ENCODE data around the gene IFT81. TPM values are rescaled to one million over a fixed set of nuclear protein-coding genes. Genes with fewer than 3 reads are reported as not detected.

IFT81 gene
- total and polyA plus RNA-seq, 3 donors from 2014 or later, result 20.1 to 43.4 (median 26.7) TPM

DNA sequence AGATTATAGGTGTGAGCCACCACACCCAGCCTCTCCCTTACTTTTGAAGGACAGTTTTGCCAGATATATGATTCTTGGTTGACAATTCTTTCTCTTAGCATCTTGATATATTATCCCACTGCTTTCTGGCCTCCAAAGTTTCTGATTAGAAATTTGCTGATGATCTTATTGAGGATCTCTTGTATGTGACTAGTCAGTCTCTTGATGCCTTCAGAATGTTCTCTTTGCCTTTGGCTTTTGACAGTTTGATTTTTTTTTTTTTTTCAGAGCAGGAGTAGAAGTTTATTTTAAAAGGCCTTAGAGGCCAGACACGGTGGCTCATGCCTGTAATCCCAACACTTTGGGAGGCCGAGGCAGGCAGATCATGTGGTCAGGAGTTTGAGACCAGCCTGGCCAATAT, 32.6 kb downstream of the IFT81 start:
- H3K27me3 ChIP-seq, result no peaks in the 10 kb centered on the region
- H3K27ac ChIP-seq, result no peak overlapping the region
- no peaks in the 10 kb centered on the region for H3K36me3 ChIP-seq (ENCODE audit: low read depth, missing control alignments)
- no peaks in the 10 kb centered on the region for H3K4me1 ChIP-seq
- intact Hi-C loops (cut with DNase I; ENCODE audit: low total_unique reads), result no loop called here
- H3K4me3 ChIP-seq, result no peak overlapping the region
- 97 to 100% methylated on average over 2 of the region's 2 CpGs for WGBS, 2 donors
- DNase-seq, result no peak
- TF ChIP-seq POLR2A (IDR thresholded peaks at IDR 0.05), result no peak
- TF ChIP-seq, protein P1, sequence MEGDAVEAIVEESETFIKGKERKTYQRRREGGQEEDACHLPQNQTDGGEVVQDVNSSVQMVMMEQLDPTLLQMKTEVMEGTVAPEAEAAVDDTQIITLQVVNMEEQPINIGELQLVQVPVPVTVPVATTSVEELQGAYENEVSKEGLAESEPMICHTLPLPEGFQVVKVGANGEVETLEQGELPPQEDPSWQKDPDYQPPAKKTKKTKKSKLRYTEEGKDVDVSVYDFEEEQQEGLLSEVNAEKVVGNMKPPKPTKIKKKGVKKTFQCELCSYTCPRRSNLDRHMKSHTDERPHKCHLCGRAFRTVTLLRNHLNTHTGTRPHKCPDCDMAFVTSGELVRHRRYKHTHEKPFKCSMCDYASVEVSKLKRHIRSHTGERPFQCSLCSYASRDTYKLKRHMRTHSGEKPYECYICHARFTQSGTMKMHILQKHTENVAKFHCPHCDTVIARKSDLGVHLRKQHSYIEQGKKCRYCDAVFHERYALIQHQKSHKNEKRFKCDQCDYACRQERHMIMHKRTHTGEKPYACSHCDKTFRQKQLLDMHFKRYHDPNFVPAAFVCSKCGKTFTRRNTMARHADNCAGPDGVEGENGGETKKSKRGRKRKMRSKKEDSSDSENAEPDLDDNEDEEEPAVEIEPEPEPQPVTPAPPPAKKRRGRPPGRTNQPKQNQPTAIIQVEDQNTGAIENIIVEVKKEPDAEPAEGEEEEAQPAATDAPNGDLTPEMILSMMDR (IDR thresholded peaks at IDR 0.05), result no peak
- H3K9me3 ChIP-seq, result no peaks in the 10 kb centered on the region

DNA sequence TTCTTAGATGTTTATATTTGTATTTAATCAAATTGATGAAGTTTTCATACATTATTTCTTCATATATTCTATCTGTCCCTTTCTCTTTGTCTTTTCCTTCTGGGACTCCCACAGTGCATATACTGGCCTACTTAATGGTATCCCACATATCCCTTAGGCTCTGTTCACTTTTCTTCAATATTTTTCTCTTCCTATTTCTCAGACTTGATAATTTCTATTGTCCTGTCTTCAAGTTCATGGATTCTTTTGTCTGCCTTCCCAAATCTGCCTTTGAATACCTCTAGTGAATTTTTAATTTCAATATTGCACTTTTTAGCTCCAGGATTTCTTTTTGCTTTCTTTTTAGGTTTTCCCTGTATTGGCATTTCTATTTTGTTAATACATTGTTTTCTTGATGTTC, 33.4 kb downstream of the IFT81 start:
- H3K36me3 ChIP-seq (ENCODE audit: low read depth, missing control alignments), result no peaks in the 10 kb centered on the region
- no peaks in the 10 kb centered on the region for H3K4me1 ChIP-seq
- no peak overlapping the region for H3K4me3 ChIP-seq
- DNase-seq, result no peak
- H3K27ac ChIP-seq, result no peak overlapping the region
- H3K27me3 ChIP-seq, result no peaks in the 10 kb centered on the region
- intact Hi-C loops (cut with DNase I; ENCODE audit: low total_unique reads), result no loop called here
- TF ChIP-seq, protein P1 (IDR thresholded peaks at IDR 0.05), result no peak
- no peak for TF ChIP-seq POLR2A (IDR thresholded peaks at IDR 0.05)
- no peaks in the 10 kb centered on the region for H3K9me3 ChIP-seq

DNA sequence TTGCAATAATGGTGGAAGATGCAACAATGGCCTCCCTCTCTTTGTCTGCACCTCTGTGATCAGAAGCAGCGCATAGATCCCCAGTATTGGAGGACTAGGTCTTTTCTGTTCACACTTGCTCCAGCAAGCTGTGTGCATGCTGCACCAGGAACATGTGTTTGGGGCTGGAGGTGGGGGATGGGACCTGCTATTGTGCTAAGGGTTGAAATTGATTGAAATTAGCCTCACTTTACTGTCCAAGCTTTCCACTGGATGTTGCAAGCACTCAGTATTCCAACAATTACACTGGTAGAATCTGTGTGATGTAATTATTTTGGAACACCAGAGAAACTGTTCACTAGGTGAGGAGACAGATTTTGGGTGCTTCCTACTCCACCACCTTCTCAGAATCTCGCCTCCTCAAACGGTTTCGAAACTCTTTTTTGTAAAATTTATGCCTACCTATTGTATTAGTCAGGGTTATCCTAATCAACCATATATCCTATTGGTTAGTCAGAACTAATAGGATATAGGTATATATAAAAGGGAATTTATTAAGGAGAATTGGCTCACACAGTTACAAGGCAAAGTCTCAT, 35.6 kb downstream of the IFT81 start:
- no peak overlapping the region for H3K4me3 ChIP-seq
- no peaks in the 10 kb centered on the region for H3K27me3 ChIP-seq
- no peaks in the 10 kb centered on the region for H3K9me3 ChIP-seq
- no peaks in the 10 kb centered on the region for H3K36me3 ChIP-seq (ENCODE audit: low read depth, missing control alignments)
- TF ChIP-seq, protein P1 (IDR thresholded peaks at IDR 0.05), result no peak
- no peak for TF ChIP-seq POLR2A (IDR thresholded peaks at IDR 0.05)
- no peaks in the 10 kb centered on the region for H3K4me1 ChIP-seq
- no peak overlapping the region for H3K27ac ChIP-seq
- intact Hi-C loops (cut with DNase I; ENCODE audit: low total_unique reads), result no loop called here
- 87 to 97% methylated on average over 4 of the region's 4 CpGs for WGBS, 2 donors
- no peak for DNase-seq

DNA sequence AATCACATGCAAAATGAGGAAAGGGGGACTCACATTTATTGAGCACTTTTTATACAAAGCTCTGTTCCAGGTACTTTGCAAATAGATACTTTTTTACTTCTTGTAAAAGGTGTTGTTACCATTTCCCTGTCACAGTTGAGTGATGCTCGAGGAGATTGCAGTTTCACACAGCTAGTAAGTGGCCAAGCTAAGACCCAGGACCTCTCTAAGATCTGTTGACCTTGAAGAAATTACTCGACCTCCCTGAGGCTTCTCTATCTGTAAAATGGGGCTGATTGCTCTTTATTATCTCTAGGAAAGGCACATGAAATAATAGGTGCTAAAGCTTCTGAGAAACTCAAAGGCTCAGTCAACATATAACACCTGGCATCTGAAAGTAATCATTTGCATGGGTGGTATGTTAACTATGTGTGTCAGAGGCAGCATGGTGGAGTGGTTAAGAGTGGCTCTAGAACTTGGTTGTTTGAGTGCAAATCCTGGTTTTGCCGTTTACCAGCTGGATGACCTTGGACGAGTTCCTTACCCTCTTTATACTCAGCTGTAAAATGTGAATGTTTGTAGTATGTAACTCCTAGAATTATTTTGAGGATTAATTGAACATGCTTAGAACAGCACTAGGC, 41.5 kb downstream of the IFT81 start:
- intact Hi-C loops (cut with DNase I; ENCODE audit: low total_unique reads), result no loop called here
- Histone ChIP-seq H3K36me3 (ENCODE audit: low read depth, missing control alignments) (no peaks in the 10 kb centered on the region), H3K4me1 (peaks cover under 1% of the 10 kb centered on the region), H3K4me3 (no peak overlapping the region), H3K9me3 (no peaks in the 10 kb centered on the region), H3K27ac (no peak overlapping the region), H3K27me3 (no peaks in the 10 kb centered on the region)
- DNase-seq, result no peak
- WGBS, 2 donors, result 32 to 43% methylated on average over 4 of the region's 4 CpGs
- no peak for TF ChIP-seq POLR2A (IDR thresholded peaks at IDR 0.05)
- TF ChIP-seq, protein P1 (IDR thresholded peaks at IDR 0.05), result no peak
